ENCODE results near the gene ABLIM3.

Gene ABLIM3

GRCh38 chr5:149141224-149141956 lies at the start of gene ABLIM3:
Gene ABLIM3 (plus strand): TSS chr5:149141493. CDS start chr5:149142096, 603 bp downstream.
- peak; percentile 57 for DNase-seq

GRCh38 chr5:149093625-149094024 lies 47.7 kb upstream of the ABLIM3 start:
- no peak for DNase-seq

- no peak for DNase-seq
Observed at GRCh38 chr5:149094996-149095395, 46.3 kb upstream of the ABLIM3 start.

GRCh38 chr5:149099920-149100319 lies 41.4 kb upstream of the ABLIM3 start:
- no peak for DNase-seq

- DNase-seq: no peak
Observed at GRCh38 chr5:149100331-149100730, 41.0 kb upstream of the ABLIM3 start.

- no peak for DNase-seq
Observed at GRCh38 chr5:149108651-149109280, 32.5 kb upstream of the ABLIM3 start.

GRCh38 chr5:149110406-149110805 lies 30.9 kb upstream of the ABLIM3 start:
- no peak for DNase-seq

- DNase-seq: no peak
Observed at GRCh38 chr5:149113669-149114068, 27.6 kb upstream of the ABLIM3 start.

- peak; percentile 88 for DNase-seq
Observed at GRCh38 chr5:149114403-149115312, 26.6 kb upstream of the ABLIM3 start.

- DNase-seq: no peak
Observed at GRCh38 chr5:149117970-149118369, 23.3 kb upstream of the ABLIM3 start.

- no peak for DNase-seq
Observed at GRCh38 chr5:149118463-149118862, 22.8 kb upstream of the ABLIM3 start.

- DNase-seq: no peak
Observed at GRCh38 chr5:149121145-149121544, 20.1 kb upstream of the ABLIM3 start.

GRCh38 chr5:149123211-149123610 lies 18.1 kb upstream of the ABLIM3 start:
- no peak for DNase-seq

- no peak for DNase-seq
Observed at GRCh38 chr5:149125386-149125891, 15.9 kb upstream of the ABLIM3 start.

GRCh38 chr5:149126906-149127305 lies 14.4 kb upstream of the ABLIM3 start:
- no peak for DNase-seq

GRCh38 chr5:149127394-149127955 lies 13.8 kb upstream of the ABLIM3 start:
- DNase-seq: no peak

GRCh38 chr5:149128023-149128875 lies 13.0 kb upstream of the ABLIM3 start:
- peak; percentile 58 for DNase-seq

GRCh38 chr5:149129181-149129580 lies 12.1 kb upstream of the ABLIM3 start:
- DNase-seq: no peak

- no peak for DNase-seq
Observed at GRCh38 chr5:149130121-149130914, 11.0 kb upstream of the ABLIM3 start.

GRCh38 chr5:149132474-149132873 lies 8.8 kb upstream of the ABLIM3 start:
- no peak for DNase-seq

All from hematopoietic multipotent progenitor cell treated with erythropoietin and hydrocortisone succinate and interleukin-3 and kit ligand, for 8 days (in vitro differentiated cells).